OCI-LY3 (cell line): ENCODE measurements around the gene MAST2.

ENCODE experiments used
- EZH2phosphoT487 ChIP-seq: fragments of 200-600 bp; shearing (Covaris generic); IDR thresholded peaks from 2 replicates; pipeline ENCODE4 v1.6.1; 2018; ENCODE audit warnings: antibody characterized with exemption, mixed run types, low read depth
- TF ChIP-seq, protein P1 (sequence below): fragments of 200-600, 300-600 bp; sonication (generic); IDR thresholded peaks from 2 replicates; pipeline ENCODE4 v1.5.1; 2014; ENCODE audit warnings: antibody characterized with exemption, low read length, low read depth

DNA sequence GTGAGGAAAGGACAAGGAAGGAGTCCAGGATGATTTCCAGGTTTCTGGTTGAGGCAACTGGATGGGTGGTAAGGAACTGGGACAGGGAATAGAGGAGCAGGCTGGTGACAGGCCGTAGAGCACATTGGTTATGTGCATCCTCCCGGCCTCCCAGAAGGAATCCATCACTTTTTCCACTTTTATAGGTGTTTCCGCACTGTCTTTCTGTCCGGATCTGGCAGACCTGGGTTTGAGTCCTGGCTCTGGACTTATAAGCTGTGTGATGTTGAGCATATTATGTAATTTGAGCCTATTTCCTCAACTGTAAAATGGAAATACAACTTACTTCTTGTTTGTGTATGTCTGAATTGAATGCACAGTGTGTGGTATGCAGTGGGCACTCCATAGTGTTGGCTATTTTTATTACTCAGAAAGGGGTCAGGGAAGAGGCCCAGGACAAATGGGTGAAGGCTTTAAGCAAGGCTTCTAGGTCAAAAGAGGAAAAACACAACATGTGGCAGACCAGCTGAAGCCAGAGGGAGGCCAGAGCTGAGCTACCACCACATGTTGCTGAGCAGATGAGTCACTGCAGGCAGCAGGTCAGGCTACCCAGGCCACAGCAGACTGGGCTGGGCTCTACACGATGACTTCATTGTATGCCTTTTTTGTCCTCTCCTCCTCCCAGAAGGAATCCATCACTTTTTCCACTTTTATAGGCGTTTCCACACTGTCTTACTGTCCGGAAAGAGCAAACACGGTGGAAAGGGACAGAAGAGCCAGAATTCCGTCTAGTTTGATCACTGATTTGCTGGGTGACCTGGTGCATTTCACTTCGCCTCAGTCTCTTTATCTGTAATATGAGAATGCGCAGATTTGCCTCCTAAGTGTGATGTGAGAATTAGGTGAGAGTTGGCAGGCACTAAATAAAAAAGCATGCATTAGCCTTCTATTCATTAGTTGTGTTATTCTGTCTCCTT lies 791 bp upstream of the MAST2 start:
- TF ChIP-seq, protein P1, sequence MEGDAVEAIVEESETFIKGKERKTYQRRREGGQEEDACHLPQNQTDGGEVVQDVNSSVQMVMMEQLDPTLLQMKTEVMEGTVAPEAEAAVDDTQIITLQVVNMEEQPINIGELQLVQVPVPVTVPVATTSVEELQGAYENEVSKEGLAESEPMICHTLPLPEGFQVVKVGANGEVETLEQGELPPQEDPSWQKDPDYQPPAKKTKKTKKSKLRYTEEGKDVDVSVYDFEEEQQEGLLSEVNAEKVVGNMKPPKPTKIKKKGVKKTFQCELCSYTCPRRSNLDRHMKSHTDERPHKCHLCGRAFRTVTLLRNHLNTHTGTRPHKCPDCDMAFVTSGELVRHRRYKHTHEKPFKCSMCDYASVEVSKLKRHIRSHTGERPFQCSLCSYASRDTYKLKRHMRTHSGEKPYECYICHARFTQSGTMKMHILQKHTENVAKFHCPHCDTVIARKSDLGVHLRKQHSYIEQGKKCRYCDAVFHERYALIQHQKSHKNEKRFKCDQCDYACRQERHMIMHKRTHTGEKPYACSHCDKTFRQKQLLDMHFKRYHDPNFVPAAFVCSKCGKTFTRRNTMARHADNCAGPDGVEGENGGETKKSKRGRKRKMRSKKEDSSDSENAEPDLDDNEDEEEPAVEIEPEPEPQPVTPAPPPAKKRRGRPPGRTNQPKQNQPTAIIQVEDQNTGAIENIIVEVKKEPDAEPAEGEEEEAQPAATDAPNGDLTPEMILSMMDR: no peak
- no peak for TF ChIP-seq EZH2phosphoT487
